ENCODE data around the gene ME3.

ME3 gene

GRCh38 chr11:86547727-86548126 lies 124.7 kb downstream of the ME3 start:
- TF ChIP-seq GATA3 (IDR thresholded peaks at IDR 0.05; ENCODE audit: low read depth, low read length) = no peak
- TF ChIP-seq GATA2 (IDR thresholded peaks at IDR 0.05; ENCODE audit: low read depth, low read length) = no peak

GRCh38 chr11:86538223-86538548 lies 134.2 kb downstream of the ME3 start:
- TF ChIP-seq GATA2 (IDR thresholded peaks at IDR 0.05; ENCODE audit: low read depth, low read length) (no peak), GATA3 (IDR thresholded peaks at IDR 0.05; ENCODE audit: low read depth, low read length) (no peak)

- no peak for TF ChIP-seq GATA2 (IDR thresholded peaks at IDR 0.05; ENCODE audit: low read depth, low read length)
These were observed 134.7 kb downstream of the ME3 start for GRCh38 chr11:86537541-86538222.

- TF ChIP-seq GATA3 (IDR thresholded peaks at IDR 0.05; ENCODE audit: low read depth, low read length) (no peak), GATA2 (IDR thresholded peaks at IDR 0.05; ENCODE audit: low read depth, low read length) (no peak)
These were observed 136.6 kb downstream of the ME3 start for GRCh38 chr11:86535773-86536172.

GRCh38 chr11:86524620-86525352 lies 147.6 kb downstream of the ME3 start:
- TF ChIP-seq GATA3 (IDR thresholded peaks at IDR 0.05; ENCODE audit: low read depth, low read length) = no peak
- TF ChIP-seq GATA2 (IDR thresholded peaks at IDR 0.05; ENCODE audit: low read depth, low read length) = no peak

- TF ChIP-seq GATA2 (IDR thresholded peaks at IDR 0.05; ENCODE audit: low read depth, low read length) (no peak), GATA3 (IDR thresholded peaks at IDR 0.05; ENCODE audit: low read depth, low read length) (no peak)
These were observed 148.4 kb downstream of the ME3 start for GRCh38 chr11:86523738-86524619.

- TF ChIP-seq GATA3 (IDR thresholded peaks at IDR 0.05; ENCODE audit: low read depth, low read length) (no peak), GATA2 (IDR thresholded peaks at IDR 0.05; ENCODE audit: low read depth, low read length) (no peak)
These were observed 153.1 kb downstream of the ME3 start for GRCh38 chr11:86519064-86519911.

GRCh38 chr11:86518211-86518610 lies 154.2 kb downstream of the ME3 start:
- TF ChIP-seq GATA2 (IDR thresholded peaks at IDR 0.05; ENCODE audit: low read depth, low read length) = no peak
- no peak for TF ChIP-seq GATA3 (IDR thresholded peaks at IDR 0.05; ENCODE audit: low read depth, low read length)

- TF ChIP-seq GATA2 (IDR thresholded peaks at IDR 0.05; ENCODE audit: low read depth, low read length) = no peak
- no peak for TF ChIP-seq GATA3 (IDR thresholded peaks at IDR 0.05; ENCODE audit: low read depth, low read length)
These were observed 154.9 kb downstream of the ME3 start for GRCh38 chr11:86517557-86517956.

GRCh38 chr11:86515297-86516094 lies 156.9 kb downstream of the ME3 start:
- no peak for TF ChIP-seq GATA3 (IDR thresholded peaks at IDR 0.05; ENCODE audit: low read depth, low read length)

GRCh38 chr11:86514453-86514852 lies 158.0 kb downstream of the ME3 start:
- TF ChIP-seq GATA3 (IDR thresholded peaks at IDR 0.05; ENCODE audit: low read depth, low read length) (no peak), GATA2 (IDR thresholded peaks at IDR 0.05; ENCODE audit: low read depth, low read length) (no peak)

- TF ChIP-seq GATA3 (IDR thresholded peaks at IDR 0.05; ENCODE audit: low read depth, low read length) = no peak
- TF ChIP-seq GATA2 (IDR thresholded peaks at IDR 0.05; ENCODE audit: low read depth, low read length) = no peak
These were observed 158.6 kb downstream of the ME3 start for GRCh38 chr11:86513746-86514373.

- TF ChIP-seq GATA3 (IDR thresholded peaks at IDR 0.05; ENCODE audit: low read depth, low read length) = no peak
- no peak for TF ChIP-seq GATA2 (IDR thresholded peaks at IDR 0.05; ENCODE audit: low read depth, low read length)
These were observed 159.3 kb downstream of the ME3 start for GRCh38 chr11:86513138-86513537.

All from SH-SY5Y (cell line).